ENCODE results near the gene GPX2. TPM values are rescaled to one million over a fixed set of nuclear protein-coding genes. Genes with fewer than 3 reads are reported as not detected.

Gene GPX2
- total RNA-seq, 4 donors from 2014 or later, result 115 to 286 (median 143) TPM

DNA sequence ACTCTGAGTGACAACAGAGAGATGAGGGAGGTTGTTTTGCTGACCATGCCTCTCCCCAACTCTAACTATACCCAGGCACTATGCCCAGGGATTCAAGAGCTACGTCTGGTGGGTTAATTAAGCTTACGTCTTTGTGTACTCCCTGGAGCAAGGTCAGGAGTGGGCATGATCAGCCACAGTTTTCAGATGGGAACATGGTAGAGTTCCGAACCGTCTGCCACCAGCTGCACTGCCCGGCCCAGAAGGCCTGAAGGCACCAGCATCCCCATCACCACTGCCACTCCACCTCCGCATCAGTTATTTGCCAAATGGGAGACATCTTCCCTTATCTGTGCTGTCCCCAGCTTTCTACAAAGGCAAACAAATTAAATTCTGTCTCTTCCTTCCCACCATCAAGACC is 11.1 kb upstream of the GPX2 start:
- no peak overlapping the region for H3K27ac ChIP-seq
- peaks cover 0 to 5% (median 0%) of the 10 kb centered on the region in 3 donors for H3K36me3 ChIP-seq
- no peaks in the 10 kb centered on the region for H3K4me1 ChIP-seq
- TF ChIP-seq, protein P1, sequence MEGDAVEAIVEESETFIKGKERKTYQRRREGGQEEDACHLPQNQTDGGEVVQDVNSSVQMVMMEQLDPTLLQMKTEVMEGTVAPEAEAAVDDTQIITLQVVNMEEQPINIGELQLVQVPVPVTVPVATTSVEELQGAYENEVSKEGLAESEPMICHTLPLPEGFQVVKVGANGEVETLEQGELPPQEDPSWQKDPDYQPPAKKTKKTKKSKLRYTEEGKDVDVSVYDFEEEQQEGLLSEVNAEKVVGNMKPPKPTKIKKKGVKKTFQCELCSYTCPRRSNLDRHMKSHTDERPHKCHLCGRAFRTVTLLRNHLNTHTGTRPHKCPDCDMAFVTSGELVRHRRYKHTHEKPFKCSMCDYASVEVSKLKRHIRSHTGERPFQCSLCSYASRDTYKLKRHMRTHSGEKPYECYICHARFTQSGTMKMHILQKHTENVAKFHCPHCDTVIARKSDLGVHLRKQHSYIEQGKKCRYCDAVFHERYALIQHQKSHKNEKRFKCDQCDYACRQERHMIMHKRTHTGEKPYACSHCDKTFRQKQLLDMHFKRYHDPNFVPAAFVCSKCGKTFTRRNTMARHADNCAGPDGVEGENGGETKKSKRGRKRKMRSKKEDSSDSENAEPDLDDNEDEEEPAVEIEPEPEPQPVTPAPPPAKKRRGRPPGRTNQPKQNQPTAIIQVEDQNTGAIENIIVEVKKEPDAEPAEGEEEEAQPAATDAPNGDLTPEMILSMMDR (IDR thresholded peaks at IDR 0.05), result no peak
- TF ChIP-seq POLR2A (IDR thresholded peaks at IDR 0.05), result no peak
- H3K9me3 ChIP-seq, result no peaks in the 10 kb centered on the region
- DNase-seq, result no peak
- H3K27me3 ChIP-seq, result no peaks in the 10 kb centered on the region
- no peak overlapping the region for H3K4me3 ChIP-seq

DNA sequence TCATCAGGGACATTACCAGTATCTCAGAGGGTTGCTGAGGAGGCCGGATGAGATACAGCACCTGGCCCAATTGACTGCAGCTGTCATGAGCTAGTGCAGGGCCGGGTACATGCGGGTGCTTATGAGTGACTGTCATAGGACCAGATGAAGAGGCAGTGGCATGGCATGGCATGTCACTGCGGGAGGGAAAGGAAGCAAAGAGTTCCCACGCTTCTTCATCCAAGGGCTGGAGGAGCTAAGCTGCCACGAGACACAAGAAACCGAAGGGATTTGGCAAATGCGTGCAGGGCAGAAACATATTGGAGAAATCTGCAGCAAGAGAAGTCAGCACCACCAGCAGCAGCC is 10.7 kb upstream of the GPX2 start:
- H3K4me1 ChIP-seq, result no peaks in the 10 kb centered on the region
- peaks cover 0 to 5% (median 0%) of the 10 kb centered on the region in 3 donors for H3K36me3 ChIP-seq
- no peaks in the 10 kb centered on the region for H3K27me3 ChIP-seq
- no peaks in the 10 kb centered on the region for H3K9me3 ChIP-seq
- DNase-seq, result no peak
- H3K27ac ChIP-seq, result no peak overlapping the region
- H3K4me3 ChIP-seq, result no peak overlapping the region
- TF ChIP-seq POLR2A (IDR thresholded peaks at IDR 0.05), result no peak
- TF ChIP-seq, protein P1 (IDR thresholded peaks at IDR 0.05), result no peak

DNA sequence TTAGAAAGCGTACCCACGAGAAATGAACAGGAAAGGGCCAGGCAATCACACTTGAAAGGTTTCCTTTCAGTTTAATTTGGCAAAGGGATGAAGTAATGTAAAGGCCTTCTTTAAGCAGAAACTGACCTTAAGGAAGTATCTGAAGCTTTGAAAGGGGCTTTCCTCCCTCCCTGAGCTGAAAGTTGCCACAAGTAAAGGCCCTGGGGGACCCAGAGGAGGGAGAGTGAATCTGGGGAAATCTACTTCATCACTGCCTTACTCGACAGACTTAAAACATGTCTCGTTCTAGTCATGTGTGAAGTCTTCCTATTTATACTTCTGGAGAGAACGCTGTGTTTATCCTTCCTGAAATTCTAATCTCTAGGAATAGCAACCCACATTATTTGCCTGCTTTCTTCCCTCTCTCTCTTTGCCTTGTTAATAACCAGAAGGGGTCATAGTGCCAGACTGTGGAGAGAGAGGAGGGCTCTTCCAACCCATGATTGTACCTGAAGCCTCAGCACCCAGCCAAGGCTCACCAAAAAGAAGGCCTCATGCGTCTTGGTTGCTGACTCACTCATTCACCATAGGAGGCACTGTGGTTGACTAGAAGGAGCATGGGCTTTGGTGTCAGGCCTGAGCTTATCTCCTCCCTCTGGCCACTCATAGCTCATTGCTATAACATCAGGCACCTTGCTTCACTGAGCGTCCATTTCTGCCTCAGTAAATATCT is 10.2 kb upstream of the GPX2 start:
- Histone ChIP-seq H3K4me1 (no peaks in the 10 kb centered on the region), H3K9me3 (no peaks in the 10 kb centered on the region), H3K36me3 (peaks cover 0 to 9% (median 0%) of the 10 kb centered on the region in 3 donors), H3K27me3 (no peaks in the 10 kb centered on the region), H3K27ac (no peak overlapping the region), H3K4me3 (no peak overlapping the region)
- no peak for DNase-seq
- no peak for TF ChIP-seq POLR2A (IDR thresholded peaks at IDR 0.05)
- TF ChIP-seq, protein P1 (IDR thresholded peaks at IDR 0.05), result peak in 1 of 6 experiments; percentile 4

DNA sequence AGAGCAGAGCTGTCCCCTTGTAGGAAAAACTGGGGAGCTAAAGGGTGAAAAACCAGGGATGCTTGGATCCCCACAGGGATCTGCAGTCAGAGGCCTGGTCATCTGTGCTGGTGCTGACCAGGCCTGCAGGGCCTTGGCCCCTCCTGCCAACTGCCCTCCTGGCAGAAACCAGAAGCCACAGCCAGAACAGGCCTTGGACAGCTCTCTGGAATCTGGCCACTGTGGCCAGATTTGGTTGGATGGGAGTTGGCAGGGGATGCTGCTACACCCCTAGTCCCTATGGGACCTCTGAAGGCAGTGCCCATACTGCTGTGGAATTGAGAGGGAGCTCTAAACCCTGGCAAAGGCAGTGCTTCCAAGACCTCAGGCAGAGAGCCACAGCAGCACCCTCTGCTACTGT is 9.2 kb upstream of the GPX2 start:
- H3K27ac ChIP-seq, result no peak overlapping the region
- H3K4me3 ChIP-seq, result no peak overlapping the region
- H3K27me3 ChIP-seq, result no peaks in the 10 kb centered on the region
- H3K4me1 ChIP-seq, result no peaks in the 10 kb centered on the region
- TF ChIP-seq POLR2A (IDR thresholded peaks at IDR 0.05), result no peak
- TF ChIP-seq, protein P1 (IDR thresholded peaks at IDR 0.05), result no peak
- peaks cover 0 to 18% (median 0%) of the 10 kb centered on the region in 3 donors for H3K36me3 ChIP-seq
- H3K9me3 ChIP-seq, result no peaks in the 10 kb centered on the region
- DNase-seq, result no peak

DNA sequence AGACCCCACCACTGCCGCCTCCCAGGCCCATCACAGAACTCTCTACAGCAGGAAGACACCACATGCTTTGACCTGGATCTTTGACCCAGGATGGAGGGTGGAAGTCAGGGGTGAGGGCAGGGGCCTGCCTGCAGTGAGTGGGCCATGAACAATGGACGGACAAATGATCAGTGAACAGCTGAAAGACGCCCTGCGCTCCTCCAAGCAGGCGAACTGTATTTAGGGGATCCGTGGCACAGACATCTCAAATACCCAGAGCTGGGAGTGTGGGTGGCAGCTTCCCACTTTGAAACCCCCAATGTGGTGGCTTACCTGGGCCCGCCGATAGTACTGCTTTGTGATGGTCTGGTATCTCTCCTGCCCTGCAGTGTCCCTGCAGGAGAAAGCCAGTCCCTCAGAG is 8.7 kb upstream of the GPX2 start:
- Histone ChIP-seq H3K9me3 (no peaks in the 10 kb centered on the region), H3K36me3 (peaks cover 0 to 18% (median 0%) of the 10 kb centered on the region in 3 donors), H3K4me3 (no peak overlapping the region), H3K27ac (no peak overlapping the region), H3K27me3 (no peaks in the 10 kb centered on the region), H3K4me1 (no peaks in the 10 kb centered on the region)
- TF ChIP-seq, protein P1 (IDR thresholded peaks at IDR 0.05), result no peak
- no peak for TF ChIP-seq POLR2A (IDR thresholded peaks at IDR 0.05)
- no peak for DNase-seq

All from Peyer's patch (tissue), 4 donors.